Bronchial epithelial cell (primary cell): ENCODE data around the gene IFNGR1. TPM values are rescaled to one million over a fixed set of nuclear protein-coding genes. Genes with fewer than 3 reads are reported as not detected.

Experiments
- DNase-seq: peaks from one replicate; pipeline ENCODE4 v3.0.0-alpha.2; 2010; ENCODE audit warnings: low read depth
- FAIRE-seq: peaks from 2 replicates; lab custom pipeline; 2011; peaks lifted over from hg19 to GRCh38; lab: Jason Lieb, UNC
- H3K27me3 ChIP-seq: 2 replicates; pipeline ENCODE4 v1.5.1; 2011; ENCODE audit warnings: low read length; ENCODE audit not compliant: control insufficient read depth, insufficient read depth
- H3K36me3 ChIP-seq: 2 replicates; pipeline ENCODE4 v1.5.1; 2011; ENCODE audit warnings: low read length; ENCODE audit not compliant: control insufficient read depth, insufficient read depth
- H3K4me3 ChIP-seq: 2 replicates; pipeline ENCODE4 v1.5.1; 2011; ENCODE audit warnings: mild to moderate bottlenecking, low read depth, low read length, control low read depth
- CTCF ChIP-seq: IDR thresholded peaks from 2 replicates; pipeline ENCODE4 v1.5.1; 2011; ENCODE audit warnings: mild to moderate bottlenecking, moderate library complexity, low read length, control low read depth, inconsistent platforms; ENCODE audit not compliant: insufficient read depth, severe bottlenecking
- total RNA-seq: library from RNA; depleted of rRNA; stranded (reverse); fragments of >200 nt; gene quantifications from 2 replicates; pipeline ENCODE4 v1.2.1, GENCODE V29; 2014

Gene IFNGR1
- total RNA-seq, 1 donor from 2014 or later = 83.5 TPM

- Histone ChIP-seq H3K4me3 (no peak overlapping the region), H3K27me3 (no peaks in the 10 kb centered on the region), H3K36me3 (no peaks in the 10 kb centered on the region)
- DNase-seq (no peak), FAIRE-seq (no peak)
- TF ChIP-seq CTCF = no peak
Measured at GRCh38 chr6:137166247-137167098, 52.7 kb downstream of the IFNGR1 start.

GRCh38 chr6:137165375-137166246 lies 53.6 kb downstream of the IFNGR1 start:
- Histone ChIP-seq H3K27me3 (no peaks in the 10 kb centered on the region), H3K36me3 (no peaks in the 10 kb centered on the region), H3K4me3 (no peak overlapping the region)
- peak; percentile 42 for TF ChIP-seq CTCF
- DNase-seq (peak; percentile 7), FAIRE-seq (no peak)

GRCh38 chr6:137163732-137164318 lies 55.4 kb downstream of the IFNGR1 start:
- H3K27me3 ChIP-seq = no peaks in the 10 kb centered on the region
- TF ChIP-seq CTCF = no peak
- H3K36me3 ChIP-seq = no peaks in the 10 kb centered on the region
- H3K4me3 ChIP-seq = no peak overlapping the region
- FAIRE-seq (no peak), DNase-seq (no peak)

GRCh38 chr6:137162692-137163306 lies 56.4 kb downstream of the IFNGR1 start:
- Histone ChIP-seq H3K27me3 (no peaks in the 10 kb centered on the region), H3K4me3 (no peak overlapping the region), H3K36me3 (no peaks in the 10 kb centered on the region)
- no peak for TF ChIP-seq CTCF
- DNase-seq (no peak), FAIRE-seq (no peak)

GRCh38 chr6:137161949-137162348 lies 57.2 kb downstream of the IFNGR1 start:
- TF ChIP-seq CTCF = no peak
- FAIRE-seq (no peak), DNase-seq (no peak)
- Histone ChIP-seq H3K27me3 (no peaks in the 10 kb centered on the region), H3K4me3 (no peak overlapping the region), H3K36me3 (no peaks in the 10 kb centered on the region)
